IMR-90 (cell line): ENCODE measurements around the gene C10orf71. TPM values are rescaled to one million over a fixed set of nuclear protein-coding genes. Genes with fewer than 3 reads are reported as not detected.

Experiments used
- ATAC-seq: fragments of 200-7000 bp; cut with Tn5 transposase; 2 replicates; pipeline ENCODE4 v1.9.1; 2020; ENCODE audit warnings: low read depth, mild to moderate bottlenecking, moderate library complexity
- BruUV-seq: library from RNA; stranded (reverse); fragments of 400-500 nt; replicated peaks from 2 replicates; lab custom pipeline; 2021; lab: Mats Ljungman, UMichigan
- CTCF ChIA-PET: fragments of 300-600 bp; formaldehyde crosslinking; extraction: SDS; loops from one replicate; lab custom pipeline; 2021; ENCODE audit warnings: antibody characterized with exemption; lab: Yijun Ruan, JAX
- POLR2A ChIA-PET: fragments of 300-600 bp; sonication (Branson Sonifier 250); formaldehyde crosslinking; loops from one replicate; lab custom pipeline; 2022; ENCODE audit warnings: antibody characterized with exemption; ENCODE audit not compliant: unreplicated experiment; lab: Charles Lee
- DNase-seq: peaks from one replicate; pipeline ENCODE4 v3.0.0; 2013
- H2AFZ ChIP-seq: replicated peaks from 2 replicates; pipeline ENCODE3; 2013; ENCODE audit warnings: low read length, mild to moderate bottlenecking; ENCODE audit not compliant: poor library complexity
- H2AK5ac ChIP-seq: 2 replicates; pipeline ENCODE4 v1.6.1; 2013; ENCODE audit warnings: low read depth, low read length, inconsistent platforms
- H2AK9ac ChIP-seq: replicated peaks from 2 replicates; pipeline ENCODE3; 2013; ENCODE audit warnings: mild to moderate bottlenecking, low read depth, low read length, moderate library complexity; ENCODE audit not compliant: poor library complexity
- H2BK120ac ChIP-seq: 2 replicates; pipeline ENCODE4 v1.6.1; 2013; ENCODE audit warnings: low read depth, low read length, inconsistent platforms
- H2BK15ac ChIP-seq: 3 replicates; pipeline ENCODE4 v1.6.1; 2013; ENCODE audit warnings: low read depth, low read length, inconsistent platforms
- H2BK20ac ChIP-seq: 2 replicates; pipeline ENCODE4 v1.6.1; 2013; ENCODE audit warnings: low read depth, mild to moderate bottlenecking, inconsistent platforms, low read length, moderate library complexity
- H2BK5ac ChIP-seq: 2 replicates; pipeline ENCODE4 v1.6.1; 2013; ENCODE audit warnings: mild to moderate bottlenecking, low read depth, low read length, inconsistent platforms; ENCODE audit not compliant: poor library complexity, severe bottlenecking
- H3K14ac ChIP-seq: replicated peaks from 2 replicates; pipeline ENCODE4 v1.6.1; 2013; ENCODE audit warnings: low read depth, low read length, inconsistent platforms
- H3K18ac ChIP-seq: 2 replicates; pipeline ENCODE4 v1.6.1; 2013; ENCODE audit warnings: low read depth, low read length, control low read depth
- H3K23ac ChIP-seq: 2 replicates; pipeline ENCODE4 v1.6.1; 2013; ENCODE audit warnings: low read depth, low read length, inconsistent platforms
- H3K27ac ChIP-seq: 2 replicates; pipeline ENCODE4 v1.5.1; 2013; ENCODE audit warnings: mild to moderate bottlenecking, control low read depth, low read length; ENCODE audit not compliant: insufficient read depth
- H3K27me3 ChIP-seq: 2 replicates; pipeline ENCODE4 v1.6.1; 2013; ENCODE audit warnings: low read length; ENCODE audit not compliant: control insufficient read depth, insufficient read depth
- H3K36me3 ChIP-seq: 2 replicates; pipeline ENCODE4 v1.6.1; 2013; ENCODE audit warnings: low read length, mixed read lengths; ENCODE audit not compliant: control insufficient read depth, insufficient read depth
- H3K4ac ChIP-seq: 2 replicates; pipeline ENCODE4 v1.6.1; 2013; ENCODE audit warnings: low read depth, low read length, inconsistent platforms
- H3K4me1 ChIP-seq: 2 replicates; pipeline ENCODE4 v1.6.1; 2013; ENCODE audit warnings: low read length, mixed read lengths; ENCODE audit not compliant: control insufficient read depth, insufficient read depth
- H3K4me2 ChIP-seq: 2 replicates; pipeline ENCODE4 v1.6.1; 2013; ENCODE audit warnings: low read depth, mild to moderate bottlenecking, control low read depth, low read length, moderate library complexity
- H3K4me3 ChIP-seq: 2 replicates; pipeline ENCODE4 v1.5.1; 2013; ENCODE audit warnings: low read depth, mild to moderate bottlenecking, control low read depth, low read length, moderate library complexity; ENCODE audit not compliant: insufficient read depth
- H3K56ac ChIP-seq: 2 replicates; pipeline ENCODE4 v1.6.1; 2013; ENCODE audit warnings: low read length, inconsistent platforms; ENCODE audit not compliant: insufficient read depth; ENCODE audit errors: extremely low read depth
- H3K79me1 ChIP-seq, 2 experiments: 2 replicates each; pipeline ENCODE4 v1.6.1; 2013; ENCODE audit warnings: low read length in 2 of 2, inconsistent platforms in 1 of 2, low read depth in 1 of 2
- H3K9ac ChIP-seq: 2 replicates; pipeline ENCODE4 v1.6.1; 2013; ENCODE audit warnings: low read depth, low read length, control low read depth
- H3K9me1 ChIP-seq: 2 replicates; pipeline ENCODE4 v1.6.1; 2013; ENCODE audit warnings: low read length, inconsistent platforms; ENCODE audit not compliant: insufficient read depth
- H3K9me3 ChIP-seq: 2 replicates; pipeline ENCODE4 v1.6.1; 2013; ENCODE audit warnings: low read length; ENCODE audit not compliant: control insufficient read depth, insufficient read depth
- H4K20me1 ChIP-seq: 2 replicates; pipeline ENCODE4 v1.6.1; 2013; ENCODE audit warnings: low read length, inconsistent platforms; ENCODE audit not compliant: insufficient read depth
- H4K5ac ChIP-seq: 2 replicates; pipeline ENCODE4 v1.6.1; 2013; ENCODE audit warnings: mild to moderate bottlenecking, low read depth, low read length, control low read depth
- H4K8ac ChIP-seq, 2 experiments: 2 replicates each; pipeline ENCODE4 v1.6.1; 2013; ENCODE audit warnings: low read depth in 2 of 2, low read length in 2 of 2, control low read depth in 1 of 2, inconsistent platforms in 1 of 2
- H4K91ac ChIP-seq: 2 replicates; pipeline ENCODE4 v1.6.1; 2013; ENCODE audit warnings: low read depth, low read length, inconsistent platforms; ENCODE audit not compliant: insufficient read depth
- BHLHE40 ChIP-seq: fragments of 150-350 bp; IDR thresholded peaks from 2 replicates; pipeline ENCODE4 v1.6.1; 2016; ENCODE audit warnings: mild to moderate bottlenecking, low read depth, low read length
- CHD1 ChIP-seq: IDR thresholded peaks from 2 replicates; pipeline ENCODE4 v1.6.1; 2012; ENCODE audit warnings: low read depth, low read length, improper control_type of control experiment
- ELK1 ChIP-seq: fragments of 150-350 bp; IDR thresholded peaks from 2 replicates; pipeline ENCODE4 v1.6.1; 2016; ENCODE audit warnings: low read depth, mild to moderate bottlenecking, low read length, moderate library complexity, borderline replicate concordance
- FOS ChIP-seq: fragments of 150-350 bp; IDR thresholded peaks from 2 replicates; pipeline ENCODE4 v1.6.1; 2016; ENCODE audit warnings: low read depth, low read length
- MAFK ChIP-seq: IDR thresholded peaks from 2 replicates; pipeline ENCODE4 v1.6.1; 2012; ENCODE audit warnings: low read depth, low read length, improper control_type of control experiment
- MXI1 ChIP-seq: IDR thresholded peaks from 2 replicates; pipeline ENCODE4 v1.6.1; 2012; ENCODE audit warnings: low read depth, mild to moderate bottlenecking, low read length, moderate library complexity, borderline replicate concordance
- POLR2A ChIP-seq: IDR thresholded peaks from 2 replicates; pipeline ENCODE4 v1.6.1; 2012; ENCODE audit warnings: mild to moderate bottlenecking, low read depth, low read length
- RAD21 ChIP-seq: IDR thresholded peaks from 2 replicates; pipeline ENCODE4 v1.6.1; 2012; ENCODE audit warnings: low read length, improper control_type of control experiment
- RCOR1 ChIP-seq: IDR thresholded peaks from 2 replicates; pipeline ENCODE4 v1.6.1; 2012; ENCODE audit warnings: mild to moderate bottlenecking, low read length, improper control_type of control experiment; ENCODE audit not compliant: insufficient replicate concordance
- RFX5 ChIP-seq: IDR thresholded peaks from 2 replicates; pipeline ENCODE4 v1.8.0; 2012; ENCODE audit warnings: low read depth, mild to moderate bottlenecking, low read length, moderate library complexity
- SMC3 ChIP-seq: fragments of 150-350 bp; IDR thresholded peaks from 2 replicates; pipeline ENCODE4 v1.6.1; 2016; ENCODE audit warnings: low read depth, mild to moderate bottlenecking, antibody characterized with exemption, low read length, moderate library complexity
- WGBS, 2 experiments: methylation state at CpG; one replicate each; pipeline versions ENCODE4 v1.1.5 to v1.1.7; 2013; ENCODE audit warnings: missing lambda C conversion rate in 2 of 2; ENCODE audit not compliant: insufficient read length in 1 of 2; ENCODE audit errors: extremely low coverage in 2 of 2; 5-methylcytosine and 5-hydroxymethylcytosine counted together
- dilution Hi-C: fragments of 300-500 bp; cut with HindIII; formaldehyde crosslinking; loops from one replicate; pipeline ENCODE4 v1.14.3; 2018; ENCODE audit warnings: low sequenced_read_pairs; ENCODE audit not compliant: unreplicated experiment
- in situ Hi-C: fragments of 300-500 bp; cut with MboI; formaldehyde crosslinking; loops from 3 replicates; pipeline ENCODE4 v1.14.3; 2019; ENCODE audit warnings: low sequenced_read_pairs, inconsistent platforms, mixed read lengths
- intact Hi-C: fragments of 100-400 bp; cut with micrococcal nuclease; formaldehyde crosslinking; loops from 2 replicates; pipeline ENCODE4 v1.10.0; 2022
- polyA plus RNA-seq, 3 experiments: library from polyadenylated mRNA; depleted of rRNA; stranded (reverse); fragments of >200 nt; gene quantifications; 2 replicates each; pipeline ENCODE4 v1.2.3, GENCODE V29; 2012; ENCODE audit warnings: low replicate concordance in 1 of 3
- total RNA-seq: library from RNA; depleted of rRNA; stranded (reverse); fragments of >200 nt; gene quantifications from 2 replicates; pipeline ENCODE4 v1.2.3, GENCODE V29; 2012

C10orf71 gene
- total and polyA plus RNA-seq, 2 of the 4 experiments (the other 2 are of a cell fraction): not detected

- H2AK9ac ChIP-seq: no peak overlapping the region
- peaks cover 4% of the 10 kb centered on the region; the same call in 1 of the 2 replicates for H3K9me3 ChIP-seq
- no peak overlapping the region for H3K56ac ChIP-seq
- ATAC-seq (no peak), DNase-seq (no peak)
- no peak overlapping the region for H4K5ac ChIP-seq
- in situ Hi-C loops: no loop called here
- no peak overlapping the region for H4K8ac ChIP-seq
- no peak overlapping the region for H2BK20ac ChIP-seq
- no peak overlapping the region for H3K18ac ChIP-seq
- TF ChIP-seq BHLHE40 (no peak), SMC3 (no peak), ELK1 (no peak), POLR2A (no peak), FOS (no peak), CHD1 (no peak), RAD21 (no peak), RCOR1 (no peak), MAFK (no peak), RFX5 (no peak), MXI1 (no peak)
- no peak overlapping the region for H3K23ac ChIP-seq
- peaks cover 2% of the 10 kb centered on the region; the same call in 1 of the 2 replicates for H3K27me3 ChIP-seq
- H4K20me1 ChIP-seq: no peaks in the 10 kb centered on the region
- no peak overlapping the region for H2BK120ac ChIP-seq
- intact Hi-C loops: no loop called here
- H3K79me1 ChIP-seq: no peaks in the 10 kb centered on the region
- no peak overlapping the region for H3K14ac ChIP-seq
- no peak overlapping the region for H2BK5ac ChIP-seq
- H2BK15ac ChIP-seq: no peak overlapping the region
- H4K91ac ChIP-seq: no peak overlapping the region
- H3K4me1 ChIP-seq: no peaks in the 10 kb centered on the region
- H3K9me1 ChIP-seq: no peaks in the 10 kb centered on the region
- H3K4me2 ChIP-seq: no peak overlapping the region
- no TSS peak for BruUV-seq
- H3K9ac ChIP-seq: no peak overlapping the region
- POLR2A ChIA-PET: no interaction called here
- H3K4ac ChIP-seq: no peak overlapping the region
- no peaks in the 10 kb centered on the region for H3K36me3 ChIP-seq
- no peak overlapping the region for H3K4me3 ChIP-seq
- no peak overlapping the region for H3K27ac ChIP-seq
- H2AK5ac ChIP-seq: no peak overlapping the region
- dilution Hi-C loops: no loop called here
- CTCF ChIA-PET: no interaction called here
- no peak overlapping the region for H2AFZ ChIP-seq
- no CpG with 5 or more reads among the region's 4 CpGs for WGBS, 2 experiments
Observed at GRCh38 chr10:49349390-49349789, 50.4 kb downstream of the C10orf71 start.
